ENCODE data around the gene ITGAV.

DNA sequence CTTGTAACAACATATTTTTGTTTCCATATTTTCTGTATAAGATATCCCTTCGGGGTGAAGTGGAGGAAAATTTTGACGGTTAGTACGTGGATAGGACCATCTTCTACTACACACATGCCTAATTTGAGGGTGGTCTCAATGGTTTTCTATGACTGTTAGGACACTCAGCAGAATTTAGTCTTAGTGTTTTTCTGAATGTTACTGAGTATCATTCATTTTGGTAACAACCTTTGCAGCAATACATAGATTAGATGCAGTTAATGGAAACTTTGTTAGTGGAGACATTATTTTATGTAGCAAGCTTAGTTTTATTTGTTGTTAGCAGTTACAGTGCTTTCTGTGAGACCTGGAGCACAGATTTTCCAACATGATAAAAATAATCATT lies 1.6 kb downstream of the ITGAV start:
- TF ChIP-seq, protein P1, sequence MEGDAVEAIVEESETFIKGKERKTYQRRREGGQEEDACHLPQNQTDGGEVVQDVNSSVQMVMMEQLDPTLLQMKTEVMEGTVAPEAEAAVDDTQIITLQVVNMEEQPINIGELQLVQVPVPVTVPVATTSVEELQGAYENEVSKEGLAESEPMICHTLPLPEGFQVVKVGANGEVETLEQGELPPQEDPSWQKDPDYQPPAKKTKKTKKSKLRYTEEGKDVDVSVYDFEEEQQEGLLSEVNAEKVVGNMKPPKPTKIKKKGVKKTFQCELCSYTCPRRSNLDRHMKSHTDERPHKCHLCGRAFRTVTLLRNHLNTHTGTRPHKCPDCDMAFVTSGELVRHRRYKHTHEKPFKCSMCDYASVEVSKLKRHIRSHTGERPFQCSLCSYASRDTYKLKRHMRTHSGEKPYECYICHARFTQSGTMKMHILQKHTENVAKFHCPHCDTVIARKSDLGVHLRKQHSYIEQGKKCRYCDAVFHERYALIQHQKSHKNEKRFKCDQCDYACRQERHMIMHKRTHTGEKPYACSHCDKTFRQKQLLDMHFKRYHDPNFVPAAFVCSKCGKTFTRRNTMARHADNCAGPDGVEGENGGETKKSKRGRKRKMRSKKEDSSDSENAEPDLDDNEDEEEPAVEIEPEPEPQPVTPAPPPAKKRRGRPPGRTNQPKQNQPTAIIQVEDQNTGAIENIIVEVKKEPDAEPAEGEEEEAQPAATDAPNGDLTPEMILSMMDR (IDR thresholded peaks at IDR 0.05; ENCODE audit: low read depth, low read length, missing input control), result no peak
- TF ChIP-seq JUND (IDR thresholded peaks at IDR 0.05), result no peak
- TF ChIP-seq, protein P2, sequence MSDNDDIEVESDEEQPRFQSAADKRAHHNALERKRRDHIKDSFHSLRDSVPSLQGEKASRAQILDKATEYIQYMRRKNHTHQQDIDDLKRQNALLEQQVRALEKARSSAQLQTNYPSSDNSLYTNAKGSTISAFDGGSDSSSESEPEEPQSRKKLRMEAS (IDR thresholded peaks at IDR 0.05), result no peak
- TF ChIP-seq HNF4A (conservative IDR thresholded peaks at IDR 0.05), result no peak
- TF ChIP-seq SP1 (IDR thresholded peaks at IDR 0.05), result no peak
- TF ChIP-seq GABPA (IDR thresholded peaks at IDR 0.05 in 1 of 2, conservative IDR thresholded peaks at IDR 0.05 in 1 of 2), result no peak
- no peak for TF ChIP-seq RXRA (IDR thresholded peaks at IDR 0.05)
- TF ChIP-seq EGR1 (IDR thresholded peaks at IDR 0.05; ENCODE audit: low read depth in 2 of 2), result no peak
- TF ChIP-seq RAD21 (IDR thresholded peaks at IDR 0.05), result no peak
- no peak for TF ChIP-seq YY1 (IDR thresholded peaks at IDR 0.05)
- TF ChIP-seq NR2F2 (IDR thresholded peaks at IDR 0.05), result no peak
- TF ChIP-seq TAF1 (conservative IDR thresholded peaks at IDR 0.05), result no peak
- TF ChIP-seq, protein P3, sequence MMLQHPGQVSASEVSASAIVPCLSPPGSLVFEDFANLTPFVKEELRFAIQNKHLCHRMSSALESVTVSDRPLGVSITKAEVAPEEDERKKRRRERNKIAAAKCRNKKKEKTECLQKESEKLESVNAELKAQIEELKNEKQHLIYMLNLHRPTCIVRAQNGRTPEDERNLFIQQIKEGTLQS (IDR thresholded peaks at IDR 0.05), result no peak
- TF ChIP-seq, protein P4, sequence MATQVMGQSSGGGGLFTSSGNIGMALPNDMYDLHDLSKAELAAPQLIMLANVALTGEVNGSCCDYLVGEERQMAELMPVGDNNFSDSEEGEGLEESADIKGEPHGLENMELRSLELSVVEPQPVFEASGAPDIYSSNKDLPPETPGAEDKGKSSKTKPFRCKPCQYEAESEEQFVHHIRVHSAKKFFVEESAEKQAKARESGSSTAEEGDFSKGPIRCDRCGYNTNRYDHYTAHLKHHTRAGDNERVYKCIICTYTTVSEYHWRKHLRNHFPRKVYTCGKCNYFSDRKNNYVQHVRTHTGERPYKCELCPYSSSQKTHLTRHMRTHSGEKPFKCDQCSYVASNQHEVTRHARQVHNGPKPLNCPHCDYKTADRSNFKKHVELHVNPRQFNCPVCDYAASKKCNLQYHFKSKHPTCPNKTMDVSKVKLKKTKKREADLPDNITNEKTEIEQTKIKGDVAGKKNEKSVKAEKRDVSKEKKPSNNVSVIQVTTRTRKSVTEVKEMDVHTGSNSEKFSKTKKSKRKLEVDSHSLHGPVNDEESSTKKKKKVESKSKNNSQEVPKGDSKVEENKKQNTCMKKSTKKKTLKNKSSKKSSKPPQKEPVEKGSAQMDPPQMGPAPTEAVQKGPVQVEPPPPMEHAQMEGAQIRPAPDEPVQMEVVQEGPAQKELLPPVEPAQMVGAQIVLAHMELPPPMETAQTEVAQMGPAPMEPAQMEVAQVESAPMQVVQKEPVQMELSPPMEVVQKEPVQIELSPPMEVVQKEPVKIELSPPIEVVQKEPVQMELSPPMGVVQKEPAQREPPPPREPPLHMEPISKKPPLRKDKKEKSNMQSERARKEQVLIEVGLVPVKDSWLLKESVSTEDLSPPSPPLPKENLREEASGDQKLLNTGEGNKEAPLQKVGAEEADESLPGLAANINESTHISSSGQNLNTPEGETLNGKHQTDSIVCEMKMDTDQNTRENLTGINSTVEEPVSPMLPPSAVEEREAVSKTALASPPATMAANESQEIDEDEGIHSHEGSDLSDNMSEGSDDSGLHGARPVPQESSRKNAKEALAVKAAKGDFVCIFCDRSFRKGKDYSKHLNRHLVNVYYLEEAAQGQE (IDR thresholded peaks at IDR 0.05), result no peak

All from liver (tissue), 3 donors.